Panc1 (cell line): ENCODE results near the gene PDE1C. TPM values are rescaled to one million over a fixed set of nuclear protein-coding genes. Genes with fewer than 3 reads are reported as not detected.

ENCODE experiments used
- ATAC-seq: fragments of 200-7000 bp; cut with Tn5 transposase; 2 replicates; pipeline ENCODE4 v1.9.1; 2020; ENCODE audit warnings: mild to moderate bottlenecking, moderate library complexity
- BruUV-seq: library from RNA; stranded (reverse); fragments of 400-500 nt; replicated peaks from 2 replicates; lab custom pipeline; 2021; lab: Mats Ljungman, UMichigan
- CTCF ChIA-PET: fragments of 300-600 bp; sonication (Branson Sonifier 250); formaldehyde crosslinking; loops from one replicate; lab custom pipeline; 2022; ENCODE audit warnings: antibody characterized with exemption; lab: Charles Lee
- POLR2A ChIA-PET: fragments of 300-600 bp; sonication (Branson Sonifier 250); formaldehyde crosslinking; loops from one replicate; lab custom pipeline; 2022; ENCODE audit warnings: antibody characterized with exemption; lab: Charles Lee
- DNase-seq: peaks from one replicate; pipeline ENCODE4 v3.0.0-alpha.2; 2010; ENCODE audit warnings: low read depth, low spot score
- H3K27ac ChIP-seq: 2 replicates; pipeline ENCODE4 v1.5.1; 2011; ENCODE audit warnings: mild to moderate bottlenecking, low read length, inconsistent platforms
- H3K27me3 ChIP-seq: fragments of 200-500 bp; sonication (Bioruptor generic); 2 replicates; pipeline ENCODE4 v1.6.0; 2014; ENCODE audit warnings: low read length, inconsistent platforms; ENCODE audit not compliant: control insufficient read depth, insufficient read depth
- H3K36me3 ChIP-seq: fragments of 200-500 bp; sonication (Bioruptor generic); 2 replicates; pipeline ENCODE4 v1.5.1; 2014; ENCODE audit warnings: inconsistent platforms, mild to moderate bottlenecking, low read length, moderate library complexity; ENCODE audit not compliant: control insufficient read depth, insufficient read depth
- H3K4me1 ChIP-seq: 2 replicates; pipeline ENCODE4 v1.5.1; 2011; ENCODE audit warnings: inconsistent platforms, mild to moderate bottlenecking, low read length, moderate library complexity; ENCODE audit not compliant: control insufficient read depth, insufficient read depth
- H3K4me3 ChIP-seq, 2 experiments: 2 replicates each; pipeline ENCODE4 v1.5.1; 2011 to 2012; ENCODE audit warnings: low read depth in 2 of 2, low read length in 2 of 2, mild to moderate bottlenecking in 2 of 2, inconsistent platforms in 1 of 2, moderate library complexity in 1 of 2
- H3K9me3 ChIP-seq: fragments of 200-500 bp; sonication (Bioruptor generic); 2 replicates; pipeline ENCODE4 v1.5.1; 2014; ENCODE audit warnings: low read depth, mild to moderate bottlenecking, inconsistent platforms, low read length, moderate library complexity; ENCODE audit not compliant: control insufficient read depth, insufficient read depth
- CTCF ChIP-seq: fragments of 450-650 bp; IDR thresholded peaks from 2 replicates; pipeline ENCODE4 v1.5.1; 2017; ENCODE audit warnings: mild to moderate bottlenecking
- POLR2AphosphoS5 ChIP-seq: IDR thresholded peaks from 2 replicates; pipeline ENCODE4 v1.6.1; 2012; ENCODE audit warnings: mild to moderate bottlenecking, low read depth, low read length, moderate library complexity
- REST ChIP-seq, 2 experiments: IDR thresholded peaks; 2 replicates each; pipeline ENCODE4 v1.6.1; 2011 to 2012; ENCODE audit warnings: low read depth in 2 of 2, control low read depth in 1 of 2, low read length in 1 of 2, mild to moderate bottlenecking in 1 of 2, moderate library complexity in 1 of 2; ENCODE audit not compliant: insufficient read depth in 1 of 2
- SIN3A ChIP-seq: IDR thresholded peaks from 2 replicates; pipeline ENCODE4 v1.6.1; 2012; ENCODE audit warnings: low read depth, mild to moderate bottlenecking, low read length, moderate library complexity, borderline replicate concordance; ENCODE audit not compliant: insufficient read depth
- TCF7L2 ChIP-seq: IDR thresholded peaks from 2 replicates; pipeline ENCODE4 v1.6.1; 2011; ENCODE audit warnings: mild to moderate bottlenecking, low read depth, low read length, inconsistent platforms
- in situ Hi-C: cut with HindIII; loops from 2 replicates; pipeline ENCODE4 v1.10.0; 2016; ENCODE audit warnings: low sequenced_read_pairs, low pct_unique_long_range_greater_than_20kb
- intact Hi-C: fragments of 100-400 bp; cut with micrococcal nuclease; formaldehyde crosslinking; loops from one replicate; pipeline ENCODE4 v1.10.0; 2022; ENCODE audit not compliant: unreplicated experiment
- total RNA-seq: library from RNA; stranded (reverse); gene quantifications from one replicate; pipeline ENCODE4 v1.2.1, GENCODE V29; 2021; ENCODE audit not compliant: unreplicated experiment

Gene PDE1C
- total RNA-seq, 1 experiment from 2014 or later, result not detected

GRCh38 chr7:31788445-31788844 is 281.8 kb downstream of the PDE1C start:
- Histone ChIP-seq H3K36me3 (no peaks in the 10 kb centered on the region), H3K9me3 (no peaks in the 10 kb centered on the region), H3K27ac (no peak overlapping the region), H3K27me3 (no peaks in the 10 kb centered on the region), H3K4me1 (no peaks in the 10 kb centered on the region), H3K4me3 (no peak overlapping the region)
- CTCF ChIA-PET, result no interaction called here
- no peak for TF ChIP-seq REST (IDR thresholded peaks at IDR 0.05; ENCODE audit: insufficient read depth in 1 of 2, low read depth in 2 of 2, low read length in 1 of 2)
- no peak for TF ChIP-seq POLR2AphosphoS5
- TF ChIP-seq TCF7L2, result no peak
- no peak for TF ChIP-seq CTCF
- in situ Hi-C loops (no loop called here), intact Hi-C loops (no loop called here)
- POLR2A ChIA-PET, result no interaction called here
- no TSS peak for BruUV-seq
- DNase-seq (no peak), ATAC-seq (no peak)

- BruUV-seq, result no TSS peak
- ChIA-PET POLR2A (no interaction called here), CTCF (no interaction called here)
- ATAC-seq (no peak), DNase-seq (no peak)
- no peaks in the 10 kb centered on the region for H3K27me3 ChIP-seq
- H3K4me3 ChIP-seq, result no peak overlapping the region
- in situ Hi-C loops, result no loop called here
- no peaks in the 10 kb centered on the region for H3K9me3 ChIP-seq
- no peaks in the 10 kb centered on the region for H3K36me3 ChIP-seq
- intact Hi-C loops, result no loop called here
- no peak overlapping the region for H3K27ac ChIP-seq
- no peak for TF ChIP-seq REST (IDR thresholded peaks at IDR 0.05; ENCODE audit: insufficient read depth in 1 of 2, low read depth in 2 of 2, low read length in 1 of 2)
- no peak for TF ChIP-seq CTCF
- TF ChIP-seq SIN3A, result no peak
- no peak for TF ChIP-seq TCF7L2
- no peak for TF ChIP-seq POLR2AphosphoS5
- H3K4me1 ChIP-seq, result no peaks in the 10 kb centered on the region
Observed at GRCh38 chr7:31786326-31786725, 283.9 kb downstream of the PDE1C start.
